Heart left ventricle (tissue), 13 donors: Measurements from ENCODE around the gene HLF.
"Not testable (repeated sequence)": the region's sequence is repeated elsewhere in the genome, so short reads cannot be mapped to it uniquely, and the experiment has no call there.

Experiments used
- POLR2A ChIP-seq, 2 donors: fragments of 450-650 bp; IDR thresholded peaks; one replicate each; pipeline ENCODE4 v1.6.1; 2017; ENCODE audit warnings: antibody characterized with exemption in 2 of 2, mild to moderate bottlenecking in 2 of 2, moderate library complexity in 2 of 2
- TF ChIP-seq, protein P1 (sequence below), 12 donors: fragments of 200-600 bp; sonication (generic) in 4 of 12; IDR thresholded peaks; one replicate each; pipeline versions ENCODE4 v1.5.0 to v1.8.0; 2018 to 2022; ENCODE audit warnings: antibody characterized with exemption in 12 of 12, mild to moderate bottlenecking in 5 of 12
- donor health status: ischemic (EF 13 %, LVEDD 7.1; RV severe dilation, severe dysfunction).
- donor health status: DM: no; HTN: yes; CAD: no.
- donor health status: DM: no; HTN: no; CAD: no.
- donor health status: ischemic (EF 25% LVEDD 6.9; RV normal size, moderate dysfunction).
- donor health status: ischemic (EF 25% LVEDD 5.7; RV mildly dilated, moderate dysfunction).
- donor health status: ischemic (EF 35%, LVEDD 5.7; RV mildly dilated, moderate dysfunction).
- donor health status: nonischemic (EF 11% LVEDD 7.7; RV severe dilation, severe dysfunction).
- donor health status: DM: yes; HTN: yes; CAD: no.
- donor health status: PGD.
- donor health status: ischemic (EF 29% LVEDD 5.4; RV normal size, mild dysfunction).
- donor health status: nonischemic (EF 23%, LVEDD 6.1; RV moderate dilation, normal function).

DNA sequence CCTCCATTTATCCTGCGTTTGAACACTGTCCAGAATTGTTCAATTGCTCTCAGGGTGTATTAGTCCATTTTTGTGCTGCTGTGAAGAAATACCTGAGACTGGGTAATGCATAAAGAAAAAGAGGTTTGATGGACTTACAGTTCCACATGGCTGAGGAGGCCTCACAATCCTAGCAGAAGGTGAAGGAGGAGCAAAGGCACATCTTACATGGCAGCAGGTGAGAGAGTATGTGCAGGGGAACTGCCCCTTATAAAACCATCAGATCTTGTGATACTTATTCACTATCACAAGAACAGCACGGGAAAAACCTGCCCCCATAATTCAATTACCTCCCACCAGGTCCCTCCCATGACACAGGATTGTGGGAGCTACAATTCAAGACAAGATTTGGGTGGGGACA is 63.8 kb downstream of the HLF start:
- TF ChIP-seq, protein P1, sequence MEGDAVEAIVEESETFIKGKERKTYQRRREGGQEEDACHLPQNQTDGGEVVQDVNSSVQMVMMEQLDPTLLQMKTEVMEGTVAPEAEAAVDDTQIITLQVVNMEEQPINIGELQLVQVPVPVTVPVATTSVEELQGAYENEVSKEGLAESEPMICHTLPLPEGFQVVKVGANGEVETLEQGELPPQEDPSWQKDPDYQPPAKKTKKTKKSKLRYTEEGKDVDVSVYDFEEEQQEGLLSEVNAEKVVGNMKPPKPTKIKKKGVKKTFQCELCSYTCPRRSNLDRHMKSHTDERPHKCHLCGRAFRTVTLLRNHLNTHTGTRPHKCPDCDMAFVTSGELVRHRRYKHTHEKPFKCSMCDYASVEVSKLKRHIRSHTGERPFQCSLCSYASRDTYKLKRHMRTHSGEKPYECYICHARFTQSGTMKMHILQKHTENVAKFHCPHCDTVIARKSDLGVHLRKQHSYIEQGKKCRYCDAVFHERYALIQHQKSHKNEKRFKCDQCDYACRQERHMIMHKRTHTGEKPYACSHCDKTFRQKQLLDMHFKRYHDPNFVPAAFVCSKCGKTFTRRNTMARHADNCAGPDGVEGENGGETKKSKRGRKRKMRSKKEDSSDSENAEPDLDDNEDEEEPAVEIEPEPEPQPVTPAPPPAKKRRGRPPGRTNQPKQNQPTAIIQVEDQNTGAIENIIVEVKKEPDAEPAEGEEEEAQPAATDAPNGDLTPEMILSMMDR (IDR thresholded peaks at IDR 0.05), result not testable (repeated sequence)
- TF ChIP-seq POLR2A (IDR thresholded peaks at IDR 0.05), result not testable (repeated sequence)
